Fibroblast of mammary gland (primary cell): Measurements from ENCODE around the gene MYO7B.

ENCODE experiments used
- DNase-seq: peaks from one replicate; pipeline ENCODE4 v3.0.0-alpha.2; 2010; ENCODE audit warnings: low read depth
- H3K4me3 ChIP-seq: 2 replicates; pipeline ENCODE4 v1.5.1; 2011; ENCODE audit warnings: low read depth, mild to moderate bottlenecking, low read length, moderate library complexity; ENCODE audit not compliant: control insufficient read depth
- TF ChIP-seq, protein P1 (sequence below): conservative IDR thresholded peaks from 2 replicates; pipeline ENCODE4 v1.5.1; 2011; ENCODE audit warnings: low read depth, low read length, inconsistent platforms; ENCODE audit not compliant: control insufficient read depth, insufficient read depth

The MYO7B gene

DNA sequence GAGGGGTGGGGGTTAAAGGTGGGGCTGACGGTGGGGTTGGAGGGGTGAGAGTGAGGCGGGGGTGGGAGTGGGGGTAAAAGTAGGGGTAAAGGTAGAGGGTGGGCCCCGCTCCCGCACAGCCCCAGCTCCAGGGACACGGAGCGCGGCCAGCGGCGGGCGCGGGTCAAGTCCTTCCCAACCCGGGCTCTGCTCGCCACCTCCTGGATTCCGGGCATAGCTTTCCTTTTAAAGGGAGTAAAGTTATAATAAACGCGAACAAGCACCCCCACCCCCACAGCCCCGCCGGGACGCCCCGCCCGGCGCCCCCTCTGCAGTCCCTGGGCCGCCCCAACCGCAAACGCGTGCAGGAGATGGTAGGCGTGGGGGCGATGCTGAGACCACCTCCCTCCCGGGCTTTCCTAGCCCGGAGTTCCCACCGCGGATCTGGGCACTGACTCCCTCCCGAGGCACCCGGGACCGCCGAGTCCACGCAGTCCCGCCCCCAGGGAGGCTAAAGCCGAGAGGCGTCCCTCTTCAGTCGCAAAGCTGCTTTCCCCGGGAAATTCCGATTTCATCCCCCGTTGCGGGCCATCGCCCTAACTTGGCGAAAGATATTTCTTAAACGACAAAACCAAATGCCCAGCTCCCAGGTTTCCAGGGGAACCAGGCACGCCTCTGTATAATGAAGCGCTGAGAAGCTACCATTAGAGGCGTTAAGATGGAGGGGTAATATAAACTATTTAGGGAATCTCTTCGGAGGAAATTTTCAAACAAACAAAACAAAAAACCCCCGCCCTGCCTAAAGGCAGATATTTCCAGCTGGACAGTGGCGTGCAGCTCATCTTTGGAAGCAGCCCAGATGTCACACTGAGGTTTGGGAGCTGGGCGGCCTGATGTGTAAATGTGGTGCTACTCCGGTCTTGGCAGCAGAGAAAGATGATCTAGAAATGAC, 140.1 kb downstream of the MYO7B start, which contains the start of gene LIMS2:
LIMS2 (minus strand) TSS at position 200 of the 931 bp plus-strand sequence. CDS start 506 bp downstream, outside the sequence.
- TF ChIP-seq, protein P1, sequence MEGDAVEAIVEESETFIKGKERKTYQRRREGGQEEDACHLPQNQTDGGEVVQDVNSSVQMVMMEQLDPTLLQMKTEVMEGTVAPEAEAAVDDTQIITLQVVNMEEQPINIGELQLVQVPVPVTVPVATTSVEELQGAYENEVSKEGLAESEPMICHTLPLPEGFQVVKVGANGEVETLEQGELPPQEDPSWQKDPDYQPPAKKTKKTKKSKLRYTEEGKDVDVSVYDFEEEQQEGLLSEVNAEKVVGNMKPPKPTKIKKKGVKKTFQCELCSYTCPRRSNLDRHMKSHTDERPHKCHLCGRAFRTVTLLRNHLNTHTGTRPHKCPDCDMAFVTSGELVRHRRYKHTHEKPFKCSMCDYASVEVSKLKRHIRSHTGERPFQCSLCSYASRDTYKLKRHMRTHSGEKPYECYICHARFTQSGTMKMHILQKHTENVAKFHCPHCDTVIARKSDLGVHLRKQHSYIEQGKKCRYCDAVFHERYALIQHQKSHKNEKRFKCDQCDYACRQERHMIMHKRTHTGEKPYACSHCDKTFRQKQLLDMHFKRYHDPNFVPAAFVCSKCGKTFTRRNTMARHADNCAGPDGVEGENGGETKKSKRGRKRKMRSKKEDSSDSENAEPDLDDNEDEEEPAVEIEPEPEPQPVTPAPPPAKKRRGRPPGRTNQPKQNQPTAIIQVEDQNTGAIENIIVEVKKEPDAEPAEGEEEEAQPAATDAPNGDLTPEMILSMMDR: peak; percentile 2
- H3K4me3 ChIP-seq: peak within 1 kb of the TSS; percentile 31
- peak; percentile 33 for DNase-seq

DNA sequence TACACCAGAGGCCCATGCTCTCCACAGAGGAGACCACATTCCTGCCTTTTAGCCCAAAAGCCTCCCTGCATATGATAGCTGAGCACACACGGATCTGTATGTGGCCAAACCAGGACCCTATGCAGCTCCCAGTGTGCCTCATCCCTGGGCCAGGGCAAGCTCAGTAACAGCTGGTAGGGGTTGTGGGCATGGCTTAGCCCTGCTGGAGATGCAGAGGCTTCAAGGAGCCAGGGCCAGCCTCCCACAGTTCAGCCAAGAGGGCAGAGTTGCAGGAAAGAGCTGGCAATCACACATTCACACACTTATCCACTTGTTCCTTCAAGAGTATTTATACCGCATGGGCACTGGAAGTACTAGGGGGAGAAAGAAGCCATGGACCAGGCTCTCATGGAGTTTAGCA, 141.4 kb downstream of the MYO7B start:
- H3K4me3 ChIP-seq: no peak overlapping the region
- TF ChIP-seq, protein P1: no peak
- no peak for DNase-seq

DNA sequence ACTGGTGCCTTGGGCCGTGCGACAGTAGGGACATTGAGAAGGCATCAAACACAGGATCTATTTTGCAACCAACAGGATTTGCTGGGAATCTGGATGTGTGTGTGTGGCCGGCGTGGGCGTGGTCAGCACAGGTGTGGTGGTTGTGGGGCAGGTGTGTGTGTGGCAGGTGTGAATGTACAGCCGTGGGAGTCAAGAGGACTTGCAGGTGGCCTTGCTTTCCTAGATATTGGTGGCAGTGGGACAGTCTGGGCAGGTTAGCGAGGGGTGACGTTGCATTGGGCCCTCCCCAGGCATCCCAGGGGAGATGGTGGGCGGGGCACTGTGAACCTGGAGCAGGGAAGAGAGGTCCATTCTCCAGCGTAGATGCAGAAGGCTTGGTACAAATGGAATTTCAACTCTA, 143.0 kb downstream of the MYO7B start:
- no peak for DNase-seq
- TF ChIP-seq, protein P1: no peak
- no peak overlapping the region for H3K4me3 ChIP-seq

DNA sequence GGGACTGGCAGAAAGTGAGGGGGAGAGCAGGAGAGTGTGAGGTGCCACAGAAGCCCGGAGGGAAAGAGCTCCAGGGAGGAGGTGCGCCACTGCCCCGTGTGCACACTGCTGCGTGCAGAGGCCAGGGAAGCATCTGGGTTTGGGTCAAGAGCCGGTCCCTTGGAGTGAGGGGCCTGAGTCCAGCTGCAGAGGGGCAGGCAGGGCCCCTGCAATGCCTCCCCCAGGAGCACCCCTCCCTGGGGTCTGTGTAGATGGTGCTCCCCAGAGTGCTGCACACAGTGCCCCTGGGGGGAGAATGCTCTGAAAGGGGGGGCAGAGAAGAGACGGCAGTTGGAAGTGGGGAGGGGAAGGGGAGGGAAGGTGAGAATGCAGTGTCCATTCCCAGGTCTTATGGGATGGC, 143.5 kb downstream of the MYO7B start:
- DNase-seq: no peak
- TF ChIP-seq, protein P1: no peak
- no peak overlapping the region for H3K4me3 ChIP-seq

DNA sequence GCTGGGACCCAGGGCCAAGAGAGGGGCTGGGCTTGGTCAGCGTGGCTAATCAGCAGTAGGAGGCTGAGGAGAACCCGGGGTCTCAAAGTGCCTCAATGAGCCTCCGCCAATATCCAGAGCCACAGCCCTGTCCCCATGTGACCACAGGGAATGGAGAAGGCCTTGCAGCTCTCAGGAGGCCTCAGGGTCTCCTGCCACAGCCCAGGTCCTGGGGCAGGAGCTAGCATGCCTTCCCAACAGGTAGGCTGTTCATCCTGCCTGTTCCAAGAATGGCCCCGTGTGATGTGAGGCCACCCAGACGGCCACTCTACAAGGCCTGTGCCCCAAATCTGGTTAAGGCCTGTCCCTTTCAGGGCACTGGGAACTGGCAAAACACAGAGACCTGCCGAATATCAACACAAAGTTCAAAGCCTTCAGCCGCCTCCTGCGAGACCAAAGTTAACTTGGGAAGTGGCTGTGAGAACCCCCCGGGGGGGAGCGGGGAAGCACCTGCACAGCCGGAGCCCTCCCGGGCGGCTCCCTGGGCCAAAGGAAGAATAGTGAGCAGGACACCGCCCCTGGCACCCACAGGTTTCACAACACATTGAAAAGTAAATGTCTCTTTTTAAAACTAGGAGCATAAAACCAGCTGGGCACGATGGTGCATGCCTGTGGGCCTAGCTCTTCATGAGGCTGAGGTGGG, 144.3 kb downstream of the MYO7B start:
- DNase-seq: no peak
- no peak overlapping the region for H3K4me3 ChIP-seq
- TF ChIP-seq, protein P1: no peak

DNA sequence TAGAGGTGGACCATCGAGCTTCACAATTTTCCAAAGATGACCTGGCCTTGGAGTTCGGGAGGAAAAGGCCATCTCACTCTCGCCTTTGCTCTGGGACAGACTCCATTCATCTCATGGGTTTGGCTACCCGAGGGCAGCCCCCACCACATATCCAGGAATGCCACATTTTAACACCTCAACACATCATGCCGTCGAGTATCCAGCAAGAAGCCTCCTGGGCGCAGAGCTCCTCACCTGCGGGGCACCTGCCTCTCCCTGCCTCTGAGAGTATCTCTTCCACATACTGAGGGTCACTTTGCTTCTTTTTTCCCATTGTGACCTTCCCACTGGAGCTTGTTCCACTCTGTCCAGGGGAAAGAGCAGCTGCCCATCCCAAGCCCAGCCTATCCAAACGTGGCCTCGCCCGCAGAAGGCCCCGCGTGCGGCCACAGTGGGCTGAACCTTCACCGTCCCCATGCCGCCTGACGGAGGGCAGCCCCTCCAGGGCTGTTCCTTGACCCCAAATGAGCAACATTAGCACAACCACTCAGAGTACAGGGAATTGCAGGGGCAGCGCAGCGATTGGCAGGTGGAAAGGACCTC, 145.3 kb downstream of the MYO7B start:
- H3K4me3 ChIP-seq: no peak overlapping the region
- DNase-seq: no peak
- TF ChIP-seq, protein P1: no peak
